ENCODE measurements around the gene ELK3. TPM values are rescaled to one million over a fixed set of nuclear protein-coding genes. Genes with fewer than 3 reads are reported as not detected.

Gene ELK3
- total RNA-seq, 4 donors from 2014 or later: 8.4 to 12.9 (median 9.5) TPM

DNA sequence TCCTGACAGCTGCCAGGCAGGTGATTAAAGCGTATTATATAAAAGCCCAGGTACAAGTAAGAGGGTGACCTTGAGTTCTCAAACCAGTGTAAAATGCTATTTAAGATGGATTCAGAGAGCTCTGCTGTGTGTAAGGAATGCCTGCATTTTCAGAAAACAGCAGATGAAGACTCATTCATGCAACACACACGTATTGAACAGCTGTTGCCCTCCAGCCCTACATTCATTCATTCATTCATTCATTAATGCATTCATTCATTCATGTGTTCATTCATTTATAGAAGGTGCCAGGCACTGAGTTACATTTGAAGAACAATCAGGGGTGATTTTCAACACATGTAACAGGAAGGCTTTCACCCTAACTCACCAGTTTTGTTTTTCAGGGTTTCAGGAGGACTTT, 27.4 kb upstream of the ELK3 start:
- H3K4me3 ChIP-seq (ENCODE audit: low read depth, poor library complexity, severe bottlenecking): no peak overlapping the region
- intact Hi-C loops (cut with DNase I; ENCODE audit: low total_unique reads): no loop called here
- DNase-seq (ENCODE audit: low spot score in 2 of 2): no peak
- TF ChIP-seq, protein P1, sequence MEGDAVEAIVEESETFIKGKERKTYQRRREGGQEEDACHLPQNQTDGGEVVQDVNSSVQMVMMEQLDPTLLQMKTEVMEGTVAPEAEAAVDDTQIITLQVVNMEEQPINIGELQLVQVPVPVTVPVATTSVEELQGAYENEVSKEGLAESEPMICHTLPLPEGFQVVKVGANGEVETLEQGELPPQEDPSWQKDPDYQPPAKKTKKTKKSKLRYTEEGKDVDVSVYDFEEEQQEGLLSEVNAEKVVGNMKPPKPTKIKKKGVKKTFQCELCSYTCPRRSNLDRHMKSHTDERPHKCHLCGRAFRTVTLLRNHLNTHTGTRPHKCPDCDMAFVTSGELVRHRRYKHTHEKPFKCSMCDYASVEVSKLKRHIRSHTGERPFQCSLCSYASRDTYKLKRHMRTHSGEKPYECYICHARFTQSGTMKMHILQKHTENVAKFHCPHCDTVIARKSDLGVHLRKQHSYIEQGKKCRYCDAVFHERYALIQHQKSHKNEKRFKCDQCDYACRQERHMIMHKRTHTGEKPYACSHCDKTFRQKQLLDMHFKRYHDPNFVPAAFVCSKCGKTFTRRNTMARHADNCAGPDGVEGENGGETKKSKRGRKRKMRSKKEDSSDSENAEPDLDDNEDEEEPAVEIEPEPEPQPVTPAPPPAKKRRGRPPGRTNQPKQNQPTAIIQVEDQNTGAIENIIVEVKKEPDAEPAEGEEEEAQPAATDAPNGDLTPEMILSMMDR (IDR thresholded peaks at IDR 0.05): no peak
- TF ChIP-seq POLR2A (IDR thresholded peaks at IDR 0.05): no peak
- 72 to 76% methylated on average over 2 of the region's 2 CpGs for whole genome bisulfite sequencing, 2 donors

DNA sequence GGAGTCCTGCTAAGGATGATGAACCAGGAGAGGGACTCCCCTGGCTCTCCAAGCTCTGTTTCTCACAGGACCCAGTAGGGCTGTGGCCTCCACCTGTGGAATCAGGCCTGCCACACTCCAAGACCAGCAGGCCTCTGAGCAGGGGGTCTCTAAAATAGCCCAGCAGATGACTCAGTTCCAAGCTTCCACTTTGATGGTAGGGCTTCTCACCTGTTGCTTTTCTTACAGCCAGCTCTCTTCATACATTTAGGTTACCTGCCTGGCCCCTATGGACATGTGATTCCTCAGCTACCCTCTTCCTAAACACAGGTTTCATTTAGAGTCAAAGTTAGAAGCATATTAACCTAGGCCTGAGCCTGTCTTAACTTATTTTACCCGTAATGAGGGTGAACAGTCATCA, 26.7 kb upstream of the ELK3 start:
- TF ChIP-seq POLR2A (IDR thresholded peaks at IDR 0.05): no peak
- TF ChIP-seq, protein P1 (IDR thresholded peaks at IDR 0.05): no peak
- 82 to 93% methylated on average over 1 of the region's 1 CpG for WGBS, 2 donors
- intact Hi-C loops (cut with DNase I; ENCODE audit: low total_unique reads): no loop called here
- no peak for DNase-seq (ENCODE audit: low spot score in 2 of 2)
- H3K4me3 ChIP-seq (ENCODE audit: low read depth, poor library complexity, severe bottlenecking): no peak overlapping the region

DNA sequence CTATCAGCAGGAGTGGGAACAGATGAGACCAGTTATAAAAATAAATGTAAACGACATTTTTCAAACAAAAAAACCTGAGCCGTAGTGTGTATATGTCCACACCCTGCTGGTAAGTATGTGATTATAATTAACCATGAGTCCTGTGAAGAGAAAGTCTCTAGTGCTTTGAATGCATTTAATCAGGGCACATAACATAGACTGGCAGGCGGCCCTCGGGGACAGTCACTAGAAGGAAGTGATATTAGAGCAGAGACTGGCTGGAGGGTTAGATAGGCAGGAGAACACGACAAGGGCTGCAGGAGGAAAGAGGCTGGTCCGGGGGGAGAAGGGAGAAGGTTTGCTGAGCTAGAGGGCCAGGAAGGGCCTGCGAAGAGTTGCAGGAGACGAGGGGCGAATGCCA, 23.8 kb upstream of the ELK3 start:
- no peak for DNase-seq (ENCODE audit: low spot score in 2 of 2)
- H3K4me3 ChIP-seq (ENCODE audit: low read depth, poor library complexity, severe bottlenecking): no peak overlapping the region
- intact Hi-C loops (cut with DNase I; ENCODE audit: low total_unique reads): no loop called here
- TF ChIP-seq POLR2A (IDR thresholded peaks at IDR 0.05): no peak
- TF ChIP-seq, protein P1 (IDR thresholded peaks at IDR 0.05): no peak
- 66 to 69% methylated on average over 9 of the region's 9 CpGs for WGBS, 2 donors

DNA sequence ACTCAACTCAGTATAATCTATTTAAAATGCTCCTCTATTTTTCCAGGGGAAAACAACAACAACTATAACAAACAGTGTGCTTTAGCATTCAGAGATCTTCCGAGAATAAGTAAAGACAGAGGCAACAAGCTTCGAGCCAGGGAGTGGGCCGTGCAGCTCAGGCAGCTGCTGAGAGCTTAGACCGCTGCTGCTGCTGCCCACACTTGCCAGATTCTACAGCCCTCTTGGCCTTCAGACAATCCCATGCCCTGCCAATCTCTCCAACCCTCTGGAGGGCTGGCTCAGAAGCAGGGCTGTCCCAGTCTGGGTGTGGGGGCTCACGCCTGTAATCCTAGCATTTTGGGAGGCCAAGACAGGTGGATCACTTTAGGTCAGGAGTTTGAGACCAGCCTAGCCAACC, 23.4 kb upstream of the ELK3 start:
- intact Hi-C loops (cut with DNase I; ENCODE audit: low total_unique reads): no loop called here
- 79 to 83% methylated on average over 5 of the region's 5 CpGs for WGBS, 2 donors
- TF ChIP-seq, protein P1 (IDR thresholded peaks at IDR 0.05): no peak
- TF ChIP-seq POLR2A (IDR thresholded peaks at IDR 0.05): no peak
- H3K4me3 ChIP-seq (ENCODE audit: low read depth, poor library complexity, severe bottlenecking): no peak overlapping the region
- DNase-seq (ENCODE audit: low spot score in 2 of 2): no peak

DNA sequence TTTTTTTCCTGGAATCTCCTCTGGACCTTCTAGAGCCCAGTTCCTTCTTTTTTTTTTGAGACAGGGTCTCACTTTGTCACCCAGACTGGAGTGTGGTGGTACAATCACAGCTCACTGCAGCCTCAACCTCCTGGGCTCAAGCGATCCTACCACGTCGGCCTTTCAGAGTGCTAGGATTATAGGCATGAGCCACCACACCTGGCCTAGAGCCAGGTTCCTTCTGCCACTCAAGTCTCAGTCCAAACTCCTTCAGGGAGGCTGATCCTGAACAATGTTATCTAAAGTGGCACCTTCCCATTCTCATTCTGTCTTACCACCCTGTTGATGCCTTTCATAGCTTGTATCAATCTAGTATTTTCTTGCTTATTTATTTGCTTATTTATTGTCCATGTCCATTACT, 22.3 kb upstream of the ELK3 start:
- intact Hi-C loops (cut with DNase I; ENCODE audit: low total_unique reads): no loop called here
- 86 to 88% methylated on average over 3 of the region's 3 CpGs for WGBS, 2 donors
- DNase-seq (ENCODE audit: low spot score in 2 of 2): no peak
- H3K4me3 ChIP-seq (ENCODE audit: low read depth, poor library complexity, severe bottlenecking): no peak overlapping the region
- TF ChIP-seq POLR2A (IDR thresholded peaks at IDR 0.05): no peak
- TF ChIP-seq, protein P1 (IDR thresholded peaks at IDR 0.05): no peak

DNA sequence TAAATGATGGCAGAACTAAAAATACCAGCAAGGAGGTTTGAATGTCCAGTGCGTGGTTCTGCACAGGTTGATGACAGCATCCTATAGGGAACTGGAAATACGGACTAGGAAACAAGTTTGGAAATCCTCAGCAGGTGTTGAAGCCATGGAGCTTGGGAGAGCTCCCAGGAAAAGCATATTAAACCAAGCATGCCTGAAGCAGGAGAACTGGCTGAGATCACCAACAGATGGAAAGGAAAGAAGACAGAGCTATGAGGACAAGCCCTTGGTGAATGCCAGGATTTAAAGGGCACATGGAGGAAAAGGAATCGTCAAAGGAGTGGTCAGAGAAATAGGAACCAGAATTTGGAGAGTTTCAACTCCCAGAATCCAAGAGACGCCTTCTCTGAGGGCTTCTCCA, 21.2 kb upstream of the ELK3 start:
- intact Hi-C loops (cut with DNase I; ENCODE audit: low total_unique reads): no loop called here
- TF ChIP-seq, protein P1 (IDR thresholded peaks at IDR 0.05): no peak
- TF ChIP-seq POLR2A (IDR thresholded peaks at IDR 0.05): no peak
- DNase-seq (ENCODE audit: low spot score in 2 of 2): no peak
- H3K4me3 ChIP-seq (ENCODE audit: low read depth, poor library complexity, severe bottlenecking): no peak overlapping the region
- WGBS, 2 donors: 81 to 83% methylated on average over 4 of the region's 4 CpGs

Data from lower leg skin (tissue), 4 donors.